ENCODE measurements around the gene KIT.

Gene KIT

GRCh38 chr4:54754394-54754793, 96.6 kb downstream of the KIT start:
- Histone ChIP-seq H3K27ac (no peak overlapping the region), H3K4me3 (no peak overlapping the region)
- TF ChIP-seq CTCF (IDR thresholded peaks at IDR 0.05), result no peak
- no peak for DNase-seq (ENCODE audit: low spot score)

DNA sequence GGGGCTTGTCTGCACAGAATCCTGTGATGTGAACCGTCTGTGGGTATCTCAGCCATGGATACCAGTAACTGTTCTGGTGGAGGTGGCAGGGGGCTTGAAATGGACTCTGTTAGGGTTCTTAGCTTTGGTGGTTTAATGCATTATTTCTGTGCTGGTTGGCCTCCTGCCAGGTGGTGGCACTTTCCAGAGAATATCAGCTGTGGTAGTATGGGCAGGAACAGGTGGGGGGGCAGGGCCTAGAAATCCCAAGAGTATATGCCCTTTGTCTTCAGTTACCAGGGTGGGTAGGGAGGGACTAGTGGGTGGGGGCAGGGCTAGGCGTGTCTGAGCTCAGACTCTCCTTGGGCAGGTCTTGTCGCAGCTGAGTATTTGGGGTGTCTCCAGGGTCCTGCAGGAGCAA, 106.7 kb downstream of the KIT start:
- Histone ChIP-seq H3K27ac (no peak overlapping the region), H3K4me3 (no peak overlapping the region)
- no peak for DNase-seq (ENCODE audit: low spot score)
- TF ChIP-seq CTCF (IDR thresholded peaks at IDR 0.05), result no peak

- no peak for TF ChIP-seq CTCF (IDR thresholded peaks at IDR 0.05)
- no peak for DNase-seq (ENCODE audit: low spot score)
- Histone ChIP-seq H3K27ac (no peak overlapping the region), H3K4me3 (no peak overlapping the region)
Observed at GRCh38 chr4:54767376-54767775, 109.6 kb downstream of the KIT start.

DNA sequence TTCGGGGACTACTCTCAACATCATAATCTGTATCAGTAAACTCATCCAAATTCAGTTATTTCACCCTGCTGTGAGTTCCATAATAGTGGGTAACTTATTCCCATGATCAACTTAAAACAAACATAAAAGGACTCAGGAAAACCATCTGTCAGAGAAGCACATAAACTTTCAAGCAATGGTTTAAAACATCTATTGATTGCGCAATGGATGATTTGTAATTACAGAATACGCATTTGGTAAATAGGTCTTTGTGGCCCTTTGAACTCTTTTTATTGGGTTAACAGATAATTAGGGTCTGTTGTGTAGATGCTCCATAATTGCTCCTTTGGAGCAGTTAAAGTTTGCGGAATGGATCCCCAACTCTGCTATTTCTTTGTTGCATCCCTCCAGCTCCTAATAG, 115.3 kb downstream of the KIT start:
- no peak overlapping the region for H3K4me3 ChIP-seq
- DNase-seq (ENCODE audit: low spot score), result no peak
- no peak for TF ChIP-seq CTCF (IDR thresholded peaks at IDR 0.05)
- H3K27ac ChIP-seq, result no peak overlapping the region

- no peak for TF ChIP-seq CTCF (IDR thresholded peaks at IDR 0.05)
- H3K27ac ChIP-seq, result no peak overlapping the region
- DNase-seq (ENCODE audit: low spot score), result no peak
- H3K4me3 ChIP-seq, result no peak overlapping the region
Observed at GRCh38 chr4:54779036-54779435, 121.3 kb downstream of the KIT start.

DNA sequence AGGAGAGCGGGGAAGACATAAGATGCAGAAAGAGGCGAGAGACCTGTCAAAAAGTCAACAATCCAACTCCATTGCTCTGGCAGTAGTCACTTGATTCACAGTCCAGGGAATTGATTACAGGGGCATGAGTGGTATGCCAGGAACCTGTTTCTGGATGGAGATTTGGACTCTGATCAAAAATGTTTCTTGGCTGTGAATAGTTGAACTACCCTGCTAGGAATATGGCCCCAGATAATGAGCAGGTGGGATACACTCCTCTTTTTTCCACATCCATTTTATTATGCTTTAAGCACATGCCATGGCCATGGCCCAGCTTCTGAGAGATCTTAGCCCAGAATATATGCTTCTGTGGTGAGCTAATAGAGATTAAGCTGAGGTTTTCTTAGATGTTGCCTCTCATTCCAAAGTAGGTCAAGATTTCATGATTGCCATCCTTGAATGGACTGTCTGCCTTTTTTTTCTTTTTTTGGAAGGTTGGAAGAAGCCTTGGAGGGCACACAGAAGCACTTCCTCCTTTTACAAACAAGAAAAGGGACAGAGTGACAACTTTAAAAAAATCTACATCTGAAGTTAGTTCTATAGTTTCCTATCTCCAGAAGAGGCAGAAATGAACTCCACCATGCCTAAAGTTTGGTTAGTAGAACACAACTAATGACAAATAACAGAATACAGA, 121.9 kb downstream of the KIT start:
- no peak for TF ChIP-seq CTCF (IDR thresholded peaks at IDR 0.05)
- no peak overlapping the region for H3K27ac ChIP-seq
- no peak for DNase-seq (ENCODE audit: low spot score)
- H3K4me3 ChIP-seq, result no peak overlapping the region

DNA sequence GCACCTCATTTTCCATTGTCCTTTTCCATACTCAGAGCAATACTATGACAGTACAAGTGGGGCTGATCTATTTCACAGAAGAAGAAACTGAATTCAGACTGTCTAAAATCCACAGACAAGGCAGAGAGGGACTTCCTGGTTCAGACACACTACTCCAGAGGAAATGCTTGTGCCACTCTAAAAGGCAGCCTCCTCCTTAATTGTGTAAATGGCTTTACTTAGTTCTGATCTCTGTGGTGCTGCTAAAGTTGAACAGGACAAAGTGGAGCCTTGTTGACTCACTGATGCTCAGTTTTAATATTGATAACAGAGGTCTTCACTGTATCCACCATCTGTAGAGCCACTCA, 122.4 kb downstream of the KIT start:
- DNase-seq (ENCODE audit: low spot score), result no peak
- H3K27ac ChIP-seq, result no peak overlapping the region
- no peak overlapping the region for H3K4me3 ChIP-seq
- TF ChIP-seq CTCF (IDR thresholded peaks at IDR 0.05), result no peak
